ENCODE data around the gene SLC3A2.
"Not testable (repeated sequence)": the region's sequence is repeated elsewhere in the genome, so short reads cannot be mapped to it uniquely, and the experiment has no call there.

GRCh38 chr11:62859281-62859703, 21.4 kb upstream of the SLC3A2 start:
- TF ChIP-seq POLR2A (IDR thresholded peaks at IDR 0.05); CTCF (IDR thresholded peaks at IDR 0.05 in 8 of 11, conservative IDR thresholded peaks at IDR 0.05 in 3 of 11); POLR2AphosphoS5 (IDR thresholded peaks at IDR 0.05): not testable (repeated sequence)

Data from spleen (tissue), 7 donors.